Stimulated activated CD8-positive, alpha-beta memory T cell treated with anti-CD3 and anti-CD28 coated beads, Interleukin-4, amount 100 ng/mL, for 4 hours (primary cell): ENCODE results near the gene SEMG2.

Experiments used
- DNase-seq, 2 donors: peaks; one replicate each; pipeline ENCODE4 v3.0.0-alpha.2; 2020; ENCODE audit warnings: low read depth in 2 of 2, low spot score in 1 of 2

The SEMG2 gene

DNA sequence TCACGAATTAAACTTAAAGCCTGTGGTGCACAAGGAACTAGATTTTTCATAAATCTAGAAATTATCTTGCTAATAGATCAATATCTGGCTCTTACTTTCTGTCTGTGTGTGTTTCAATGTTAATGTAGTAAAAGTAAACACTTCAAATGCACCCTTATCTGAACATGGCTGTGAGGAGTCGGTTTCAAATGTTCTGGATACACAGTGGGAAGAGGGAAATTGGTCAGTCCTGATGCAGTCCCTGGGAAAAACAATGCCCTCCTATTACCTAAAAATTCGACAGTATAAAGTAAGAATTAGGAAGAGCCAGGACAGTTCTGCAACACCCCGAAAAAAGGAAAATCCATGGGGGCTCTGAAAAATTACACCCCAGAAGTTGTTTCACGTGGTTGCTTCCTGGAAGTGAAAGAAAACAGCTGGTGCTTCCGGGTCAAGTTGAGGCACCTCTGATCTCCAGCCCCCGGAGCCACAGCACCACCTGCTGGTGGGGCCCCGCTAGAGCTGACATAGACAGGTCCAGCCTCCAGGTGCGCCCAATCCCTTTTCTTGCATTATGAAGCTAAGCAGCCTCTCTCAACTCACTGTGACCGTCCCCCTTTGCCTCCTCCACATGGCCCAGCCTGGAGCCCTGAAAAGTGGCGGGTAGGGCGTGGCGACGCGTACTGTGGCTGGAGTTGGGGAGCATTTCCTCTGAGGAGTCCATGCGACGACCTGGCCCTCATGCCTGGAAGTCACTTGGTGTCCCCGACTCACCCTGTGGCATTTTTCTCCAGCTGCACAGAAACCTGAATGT, 8.3 kb downstream of the SEMG2 start:
- no peak for DNase-seq

DNA sequence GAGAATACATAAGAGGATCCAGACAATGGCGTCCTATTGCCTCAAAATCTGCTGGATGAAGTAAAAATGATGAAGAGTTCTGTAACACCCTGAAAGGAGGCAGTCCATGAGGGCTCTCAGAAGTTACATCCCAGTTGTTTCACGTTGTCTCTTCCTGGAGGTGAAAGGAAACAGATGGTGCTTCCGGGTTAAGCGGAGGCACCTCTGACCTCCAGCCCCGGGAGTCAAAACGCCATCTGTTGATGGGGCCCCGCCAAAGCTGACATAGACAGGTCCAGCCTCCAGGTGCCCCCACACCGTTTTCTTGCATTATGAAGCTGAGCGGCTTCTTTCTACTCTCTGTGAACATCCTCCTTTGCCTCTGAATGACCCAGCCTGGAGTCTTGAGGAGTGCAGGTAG, 9.5 kb downstream of the SEMG2 start:
- no peak for DNase-seq

DNA sequence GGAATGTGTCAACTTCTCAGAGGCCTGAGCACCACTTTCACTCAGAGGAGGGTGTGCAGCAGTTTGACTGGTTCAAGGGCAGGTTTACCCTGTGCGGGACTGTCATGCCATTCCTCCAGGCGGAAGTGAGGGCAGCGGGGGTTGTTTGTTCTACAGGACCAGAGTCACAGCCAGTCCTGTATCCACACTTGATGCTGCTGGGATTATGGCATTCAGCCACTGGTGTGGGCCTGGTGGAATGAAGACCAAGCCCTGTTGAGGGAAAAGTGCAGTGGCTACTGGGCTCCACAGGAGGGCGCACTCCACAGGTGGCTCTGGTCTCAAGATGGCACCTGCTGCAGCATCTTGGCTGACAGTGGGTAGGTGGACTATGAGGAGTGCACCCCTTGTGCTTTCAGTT, 14.8 kb downstream of the SEMG2 start:
- DNase-seq, result no peak

GRCh38 chr20:45238139-45238538, 17.0 kb downstream of the SEMG2 start:
- DNase-seq, result no peak

DNA sequence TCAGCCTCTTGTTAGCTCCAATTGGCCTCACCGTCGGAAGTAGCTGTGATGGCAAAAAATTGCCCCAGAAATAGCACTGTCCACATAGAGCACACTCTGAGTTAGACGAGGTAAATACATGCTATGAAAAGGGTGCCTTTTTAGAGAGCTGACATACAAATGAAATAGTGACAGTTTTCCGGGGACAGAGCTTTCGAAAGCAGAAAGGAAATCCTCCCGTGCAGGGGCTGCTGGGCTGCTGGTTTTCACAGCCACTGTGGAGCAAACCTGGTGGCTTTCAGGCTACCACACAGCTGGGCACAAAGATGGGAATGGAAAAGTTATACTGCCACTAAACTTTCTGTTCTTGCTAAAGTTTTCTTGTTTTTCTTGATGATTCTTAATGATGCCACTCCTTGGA, 24.9 kb downstream of the SEMG2 start:
- DNase-seq, result no peak

GRCh38 chr20:45247865-45248264, 26.7 kb downstream of the SEMG2 start:
- DNase-seq, result no peak

- no peak for DNase-seq
These were observed 27.4 kb downstream of the SEMG2 start for GRCh38 chr20:45248609-45249008.

- no peak for DNase-seq
These were observed 30.8 kb downstream of the SEMG2 start for GRCh38 chr20:45251884-45252560.

GRCh38 chr20:45253261-45253660, 32.1 kb downstream of the SEMG2 start:
- DNase-seq, result no peak

- DNase-seq, result no peak
These were observed 33.5 kb downstream of the SEMG2 start, which contains the start of gene SLPI for GRCh38 chr20:45254383-45255262. Gene SLPI, minus strand, starts transcription at chr20:45254564. Its CDS starts 21 bp downstream, at chr20:45254543.

- no peak for DNase-seq
These were observed 36.0 kb downstream of the SEMG2 start for GRCh38 chr20:45257161-45257560.

- no peak for DNase-seq
These were observed 36.5 kb downstream of the SEMG2 start for GRCh38 chr20:45257711-45258110.

DNA sequence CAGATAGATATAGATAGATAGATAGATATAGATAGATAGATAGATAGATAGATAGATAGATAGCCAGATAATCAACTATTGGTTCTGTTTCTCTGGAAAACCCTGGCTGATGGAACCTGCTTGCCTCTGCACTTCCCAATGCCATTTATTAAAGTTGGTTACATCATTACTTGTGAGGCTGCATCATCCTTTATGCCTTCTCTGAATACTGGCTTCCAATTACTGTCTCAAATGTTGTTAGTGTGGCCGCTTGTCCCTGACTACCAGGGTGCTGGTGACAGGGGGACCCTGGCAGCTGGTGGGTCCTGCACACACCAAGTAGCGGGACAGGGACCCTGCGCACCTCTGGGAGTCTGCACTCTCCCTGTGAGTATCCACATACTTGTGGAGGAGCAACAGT, 37.1 kb downstream of the SEMG2 start:
- DNase-seq, result no peak

DNA sequence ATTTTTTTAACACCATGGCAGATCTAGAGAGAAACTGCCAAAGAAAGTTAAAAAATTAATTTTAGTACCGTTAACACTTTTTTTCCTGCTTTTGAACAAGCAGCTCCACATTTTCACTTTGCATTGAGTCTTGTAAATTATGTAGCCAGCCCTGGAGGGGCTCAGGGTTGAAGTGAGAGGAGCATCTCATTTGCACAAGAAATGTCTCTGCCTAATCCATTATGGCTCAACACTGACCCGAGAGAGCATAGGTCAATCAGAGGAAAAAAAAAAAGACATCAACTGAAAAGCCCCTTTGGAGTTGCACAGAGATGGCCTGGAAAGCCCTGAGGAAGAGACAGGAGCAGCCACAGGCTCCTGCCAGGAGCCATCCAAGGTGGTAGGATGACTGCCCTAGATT, 37.5 kb downstream of the SEMG2 start:
- no peak for DNase-seq

DNA sequence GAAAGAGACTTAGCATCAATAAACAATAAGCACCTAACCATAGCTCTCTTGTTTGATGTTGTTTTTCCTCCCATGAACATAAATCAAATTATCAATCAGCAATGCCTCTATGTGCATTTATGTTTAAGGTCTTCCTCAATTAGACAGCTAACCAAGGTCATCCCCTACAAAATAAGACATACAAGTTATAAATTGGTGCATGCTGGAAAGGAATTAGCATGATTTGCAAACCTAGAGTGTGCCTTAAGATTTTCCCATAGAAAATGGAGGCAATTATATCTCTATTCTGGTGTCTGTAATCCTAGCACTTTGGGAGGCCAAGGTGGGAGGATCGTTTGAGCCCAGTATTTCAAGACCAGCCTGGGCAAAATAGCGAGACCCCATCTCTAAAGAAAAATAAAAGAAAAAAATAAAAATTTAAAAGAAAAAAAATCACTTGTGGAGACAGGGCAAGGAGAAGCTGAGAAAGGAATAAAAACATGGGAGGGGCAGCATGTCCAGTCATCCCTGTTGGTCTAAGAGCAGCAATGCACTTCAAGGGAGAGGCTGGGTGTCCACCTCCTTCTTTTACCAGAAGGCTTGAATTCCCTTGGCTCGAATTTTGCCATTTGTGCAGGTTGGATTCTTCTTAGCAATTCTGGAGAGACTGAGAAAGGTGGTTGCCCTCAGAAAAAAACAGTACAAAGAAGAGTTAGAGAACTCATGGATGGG, 42.5 kb downstream of the SEMG2 start:
- DNase-seq, result no peak

- DNase-seq, result no peak
These were observed 45.8 kb downstream of the SEMG2 start for GRCh38 chr20:45266977-45267376.

DNA sequence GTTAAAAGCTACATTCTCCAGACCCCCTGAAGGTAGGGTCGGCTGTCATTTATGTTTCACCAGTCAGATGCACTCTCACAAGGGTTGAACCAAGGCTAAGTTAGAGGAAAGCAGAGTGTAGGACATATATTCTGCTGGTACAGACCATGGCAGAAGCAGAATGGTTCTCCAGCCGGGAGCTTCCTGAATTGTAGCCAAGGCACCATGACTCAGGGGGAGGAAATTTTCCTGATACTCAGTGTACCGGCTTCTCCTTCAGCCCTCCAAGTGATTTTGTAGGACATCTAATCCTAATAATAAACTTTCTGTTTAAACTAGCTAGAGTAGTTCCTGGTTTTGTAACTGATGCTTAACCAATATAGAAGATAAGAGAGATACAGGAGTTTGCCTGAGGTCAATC, 47.4 kb downstream of the SEMG2 start:
- no peak for DNase-seq

DNA sequence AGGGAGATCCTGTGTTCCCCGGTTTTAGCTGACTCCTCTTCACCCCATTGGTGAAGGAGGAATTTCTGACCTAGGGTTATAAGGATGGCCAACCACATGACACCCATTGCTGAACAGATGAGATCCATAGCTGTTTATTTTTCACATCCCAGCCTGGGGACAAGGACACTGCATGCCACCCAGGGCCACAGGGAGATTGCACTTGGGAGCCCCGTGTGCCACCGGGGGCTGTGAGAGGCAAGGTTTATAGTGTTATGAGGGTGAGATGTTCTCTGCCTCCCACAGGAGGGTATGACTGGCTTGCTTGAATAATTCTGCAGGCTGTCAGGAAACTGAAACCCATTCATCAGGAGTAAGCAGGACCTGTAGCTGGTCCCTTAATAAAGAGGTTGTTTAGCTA, 47.9 kb downstream of the SEMG2 start:
- DNase-seq, result no peak

GRCh38 chr20:45269754-45270270, 48.6 kb downstream of the SEMG2 start:
- DNase-seq, result no peak
